ENCODE data around the gene C22orf42.

C22orf42 gene

GRCh38 chr22:32158712-32159533 lies at the start of gene C22orf42:
Gene C22orf42, minus strand, starts transcription at chr22:32159303. Its CDS starts 88 bp downstream, at chr22:32159215.
- no peak for TF ChIP-seq POLR2A (IDR thresholded peaks at IDR 0.05; ENCODE audit: low read depth, low read length)
- DNase-seq (ENCODE audit: insufficient read length, low spot score) (no peak), FAIRE-seq (no peak)

- TF ChIP-seq POLR2A (IDR thresholded peaks at IDR 0.05; ENCODE audit: low read depth, low read length), result no peak
- FAIRE-seq (no peak), DNase-seq (ENCODE audit: insufficient read length, low spot score) (no peak)
Observed at GRCh38 chr22:32208681-32209080, 49.6 kb upstream of the C22orf42 start.

DNA sequence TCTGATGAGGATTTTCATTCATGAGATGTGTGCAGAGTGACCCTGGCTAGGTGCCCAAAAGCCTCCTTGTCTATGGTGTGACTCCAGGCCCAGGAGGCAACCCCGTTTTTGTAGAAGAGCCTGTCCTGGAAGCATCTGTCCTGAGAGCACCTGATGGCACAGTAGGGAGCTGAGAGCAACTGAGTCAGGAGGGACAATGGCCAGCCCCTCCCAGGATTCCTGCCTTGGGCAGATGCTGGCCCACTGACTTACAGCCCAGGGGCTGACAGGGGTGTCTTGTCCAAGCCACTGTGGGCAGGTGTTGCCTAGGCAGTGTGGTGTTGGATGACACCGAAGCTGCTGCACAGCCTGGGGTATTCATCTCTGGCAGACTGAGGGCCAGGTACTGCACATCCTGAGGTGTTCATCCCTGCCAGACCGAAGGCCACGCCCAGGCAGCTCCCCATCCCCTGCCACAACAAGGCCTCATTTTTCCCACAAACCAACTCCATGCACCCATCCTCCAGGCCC lies 48.9 kb upstream of the C22orf42 start:
- FAIRE-seq, result no peak
- no peak for TF ChIP-seq POLR2A (IDR thresholded peaks at IDR 0.05; ENCODE audit: low read depth, low read length)
- no peak for DNase-seq (ENCODE audit: insufficient read length, low spot score)

DNA sequence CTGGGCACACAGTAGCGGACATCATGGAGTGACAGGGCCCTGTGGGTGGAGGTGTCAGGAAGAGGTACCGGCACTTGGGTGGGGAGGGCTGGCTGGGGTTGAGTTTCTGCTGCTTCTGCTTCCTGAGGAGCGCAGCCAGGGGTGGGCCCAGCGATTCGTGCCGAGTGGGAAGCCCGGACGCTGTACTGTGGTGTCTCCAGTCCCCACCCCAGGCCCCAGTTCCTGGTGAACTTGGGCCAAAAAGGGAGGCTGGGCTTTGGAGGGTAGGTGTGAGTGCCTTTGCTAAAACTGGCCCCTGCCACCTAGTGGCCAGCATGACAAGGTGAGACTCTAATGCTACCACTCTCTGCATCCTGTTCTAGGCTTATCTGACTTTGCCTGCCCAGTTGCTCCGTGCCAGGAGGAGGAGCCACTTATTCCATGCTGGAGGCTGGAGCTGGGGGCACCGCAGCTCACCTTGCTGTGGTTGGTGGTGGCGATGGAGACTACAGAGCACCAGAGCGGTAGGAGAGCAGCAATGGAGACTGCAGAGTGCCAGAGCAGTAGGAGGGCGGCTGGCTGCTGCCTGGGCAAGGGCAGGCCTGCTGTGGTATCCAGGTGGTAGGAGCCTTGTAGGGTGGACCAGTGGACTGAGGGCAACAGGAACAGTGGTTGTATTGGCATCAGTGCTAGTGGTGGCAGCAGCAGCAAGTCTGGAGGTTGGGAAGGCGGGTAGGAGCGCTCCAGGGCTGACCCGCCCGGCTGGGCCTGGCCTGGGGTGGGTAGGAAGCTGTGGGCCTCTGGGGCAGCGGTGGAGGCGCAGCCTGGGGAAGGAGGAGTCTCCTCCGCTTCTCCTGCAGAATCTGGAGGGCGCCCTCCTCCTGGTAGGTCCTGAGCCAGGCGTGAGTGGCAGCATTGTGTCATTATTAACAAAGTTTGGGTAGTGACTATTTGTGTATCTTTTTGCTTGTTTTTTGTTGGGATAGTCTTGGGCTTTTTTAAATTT lies 48.0 kb upstream of the C22orf42 start:
- TF ChIP-seq POLR2A (IDR thresholded peaks at IDR 0.05; ENCODE audit: low read depth, low read length), result no peak
- FAIRE-seq (no peak), DNase-seq (ENCODE audit: insufficient read length, low spot score) (no peak)

- TF ChIP-seq POLR2A (IDR thresholded peaks at IDR 0.05; ENCODE audit: low read depth, low read length), result no peak
- FAIRE-seq, result no peak
- DNase-seq (ENCODE audit: insufficient read length, low spot score), result no peak
Observed at GRCh38 chr22:32205974-32206773, 47.1 kb upstream of the C22orf42 start.

- TF ChIP-seq POLR2A (IDR thresholded peaks at IDR 0.05; ENCODE audit: low read depth, low read length), result no peak
- FAIRE-seq (no peak), DNase-seq (ENCODE audit: insufficient read length, low spot score) (no peak)
Observed at GRCh38 chr22:32204856-32205722, 46.0 kb upstream of the C22orf42 start, which contains the start of gene RFPL2. Gene RFPL2, minus strand, starts transcription at chr22:32205073. Its CDS starts 2,622 bp downstream, at chr22:32202451.

- DNase-seq (ENCODE audit: insufficient read length, low spot score), result no peak
- no peak for TF ChIP-seq POLR2A (IDR thresholded peaks at IDR 0.05; ENCODE audit: low read depth, low read length)
- no peak for FAIRE-seq
Observed at GRCh38 chr22:32204040-32204855, 45.1 kb upstream of the C22orf42 start.

DNA sequence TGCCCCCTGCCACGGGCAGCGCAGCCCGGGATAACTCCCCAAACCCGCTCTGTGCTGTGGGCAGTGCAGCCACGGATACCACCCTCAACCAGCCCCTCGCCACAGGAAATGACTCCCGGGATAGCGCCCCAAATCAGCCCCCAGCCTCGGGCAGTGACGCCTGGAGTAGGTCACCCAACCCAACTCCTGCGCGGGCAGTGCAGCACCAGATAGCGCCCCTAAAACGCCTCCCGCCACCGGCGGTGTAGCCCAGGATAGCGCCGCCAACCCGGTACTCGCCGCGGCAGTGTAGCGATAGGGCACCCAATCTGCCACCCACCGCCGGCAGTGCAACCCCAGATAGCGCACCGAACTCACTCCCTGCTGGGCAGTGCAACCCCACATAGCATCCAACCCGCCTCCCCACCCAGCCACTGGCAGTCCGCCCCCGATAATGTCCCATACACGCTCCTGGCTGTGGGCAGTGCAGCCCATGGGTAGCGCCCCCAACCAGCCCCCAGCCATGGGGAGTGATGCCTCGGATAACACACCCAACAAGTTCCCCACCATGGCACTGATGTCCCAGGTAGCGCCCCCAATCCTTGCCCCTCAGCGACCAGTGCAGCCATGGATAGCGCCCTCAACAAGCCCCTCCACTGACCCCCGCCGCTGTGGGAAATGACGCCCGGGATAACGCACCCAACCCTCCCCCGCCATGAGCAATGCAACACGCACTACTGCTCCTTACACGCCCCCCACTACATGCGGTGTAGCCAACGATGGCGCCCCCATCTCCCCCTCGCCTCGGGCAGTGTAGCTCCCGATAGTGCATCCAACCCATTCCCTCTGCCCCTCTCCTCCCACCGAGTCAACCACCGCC lies 44.3 kb upstream of the C22orf42 start:
- no peak for FAIRE-seq
- TF ChIP-seq POLR2A (IDR thresholded peaks at IDR 0.05; ENCODE audit: low read depth, low read length), result no peak
- DNase-seq (ENCODE audit: insufficient read length, low spot score), result no peak

DNA sequence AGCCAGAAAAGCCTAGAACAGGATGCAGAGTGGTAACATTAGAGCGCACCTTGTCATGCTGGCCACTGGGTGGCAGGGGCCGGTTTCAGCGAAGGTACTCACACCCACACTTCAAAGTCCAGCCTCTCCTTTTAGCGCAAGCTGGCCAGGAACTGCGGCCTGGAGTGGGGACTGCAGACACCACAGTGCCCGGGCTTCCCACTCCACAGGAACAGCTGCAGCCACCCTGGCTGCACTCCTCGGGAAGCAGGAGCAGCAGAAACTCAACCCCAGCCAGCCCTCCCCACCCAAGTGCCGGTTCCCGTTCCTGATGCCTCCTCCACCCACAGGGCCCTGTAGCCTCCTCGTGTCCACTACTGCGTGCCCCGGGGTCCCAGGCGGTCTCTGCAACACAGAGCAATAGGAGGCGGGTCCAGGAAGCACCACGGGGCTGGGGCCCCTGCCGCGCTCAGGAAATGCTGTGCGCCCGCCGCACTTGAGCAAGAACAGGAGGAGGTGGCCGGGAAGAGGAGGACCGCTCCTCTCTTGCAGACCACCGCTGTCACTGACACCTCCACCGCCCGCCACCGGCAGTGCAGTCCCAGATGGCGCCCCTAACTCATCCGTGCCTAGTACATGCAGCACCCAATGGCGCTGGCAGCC lies 43.6 kb upstream of the C22orf42 start:
- FAIRE-seq, result no peak
- no peak for TF ChIP-seq POLR2A (IDR thresholded peaks at IDR 0.05; ENCODE audit: low read depth, low read length)
- DNase-seq (ENCODE audit: insufficient read length, low spot score), result peak; percentile 20

DNA sequence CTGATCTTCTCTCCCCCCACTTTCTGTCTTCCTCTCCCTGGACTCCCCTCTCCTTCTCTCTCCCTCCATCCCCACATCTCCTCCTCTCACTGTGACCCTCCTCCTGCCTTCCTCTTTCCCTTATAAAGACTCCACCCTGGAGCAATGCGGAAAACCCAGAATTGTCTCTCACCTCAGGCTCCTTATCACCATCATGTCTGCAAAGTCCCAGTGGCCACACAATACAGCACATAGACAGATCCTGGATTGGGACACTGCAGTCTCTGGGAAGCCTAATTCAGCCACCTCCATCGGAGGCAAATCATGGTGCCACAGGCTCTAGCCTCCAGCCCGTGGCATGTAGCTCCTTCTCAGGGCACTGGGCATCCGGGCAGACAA lies 43.0 kb upstream of the C22orf42 start:
- FAIRE-seq (no peak), DNase-seq (ENCODE audit: insufficient read length, low spot score) (no peak)
- TF ChIP-seq POLR2A (IDR thresholded peaks at IDR 0.05; ENCODE audit: low read depth, low read length), result no peak

Measured in H54 (cell line).